HepG2 (cell line): ENCODE data around the gene HYAL2. TPM values are rescaled to one million over a fixed set of nuclear protein-coding genes. Genes with fewer than 3 reads are reported as not detected.

Experiments used
- DNMT1 ChIP-seq: sonication (generic); formaldehyde crosslinking; IDR thresholded peaks from 2 replicates; pipeline ENCODE4 v1.5.1; 2020; ENCODE audit warnings: mild to moderate bottlenecking, missing genetic modification reagents
- EEA1 ChIP-seq: sonication (generic); formaldehyde crosslinking; IDR thresholded peaks from 2 replicates; pipeline ENCODE4 v1.5.1; 2020; ENCODE audit warnings: mild to moderate bottlenecking, missing genetic modification reagents, borderline replicate concordance
- HDAC6 ChIP-seq: fragments of 200-600 bp; sonication (generic); IDR thresholded peaks from 2 replicates; pipeline ENCODE4 v1.7.0; 2017; ENCODE audit warnings: mild to moderate bottlenecking, antibody characterized with exemption, low read length, low read depth
- NAIF1 ChIP-seq: sonication (generic); formaldehyde crosslinking; IDR thresholded peaks from 2 replicates; pipeline ENCODE4 v1.5.0; 2020; ENCODE audit warnings: mild to moderate bottlenecking, missing genetic modification reagents, borderline replicate concordance
- NFIC ChIP-seq: IDR thresholded peaks from 2 replicates; pipeline ENCODE4 v1.6.1; 2012; ENCODE audit warnings: mild to moderate bottlenecking, low read length, inconsistent platforms
- PPARG ChIP-seq: conservative IDR thresholded peaks from 2 replicates; pipeline ENCODE4 v1.6.1; 2016; ENCODE audit warnings: missing biosample characterization, missing genetic modification reagents
- THAP11 ChIP-seq: IDR thresholded peaks from 2 replicates; pipeline ENCODE4 v1.6.1; 2016; ENCODE audit warnings: missing biosample characterization, missing genetic modification reagents
- ZBTB8A ChIP-seq: sonication (generic); formaldehyde crosslinking; IDR thresholded peaks from 2 replicates; pipeline ENCODE4 v1.4.0; 2020; ENCODE audit warnings: mild to moderate bottlenecking, low read depth, missing genetic modification reagents, borderline replicate concordance
- ZFAT ChIP-seq: sonication (generic); formaldehyde crosslinking; conservative IDR thresholded peaks from 2 replicates; pipeline ENCODE4 v1.8.1; 2023; ENCODE audit warnings: missing genetic modification reagents, inconsistent platforms
- ZNF326 ChIP-seq: sonication (generic); formaldehyde crosslinking; IDR thresholded peaks from 2 replicates; pipeline ENCODE4 v1.4.0; 2020; ENCODE audit warnings: missing genetic modification reagents, borderline replicate concordance
- ZNF501 ChIP-seq: sonication (generic); formaldehyde crosslinking; IDR thresholded peaks from 2 replicates; pipeline ENCODE4 v1.5.1; 2020; ENCODE audit warnings: mild to moderate bottlenecking, moderate library complexity, missing genetic modification reagents
- ZNF615 ChIP-seq: sonication (generic); formaldehyde crosslinking; IDR thresholded peaks from 2 replicates; pipeline ENCODE4 v1.5.0; 2020; ENCODE audit warnings: mild to moderate bottlenecking, missing genetic modification reagents, borderline replicate concordance
- polyA plus RNA-seq, 8 experiments: library from polyadenylated mRNA; depleted of rRNA in 3 of 8; stranded (reverse) in 7 of 8; unstranded in 1 of 8; fragments of >200 nt; fragmentation: Illumina TruSeq in 4 of 8; extraction: Trizol in 4 of 8; gene quantifications; 2 replicates each; pipeline versions ENCODE4 v1.2.1 to v1.2.3, GENCODE V29; 2011 to 2016; ENCODE audit warnings: low read depth in 4 of 8, missing spikeins in 1 of 8, mixed read lengths in 1 of 8; ENCODE audit not compliant: insufficient read depth in 1 of 8
- total RNA-seq, 5 experiments: library from RNA; depleted of rRNA; stranded (reverse); fragments of >200 nt; fragmentation: Illumina TruSeq; extraction: Trizol; gene quantifications; 2 replicates each; pipeline ENCODE4 v1.2.3, GENCODE V29; 2016; ENCODE audit warnings: low read depth in 1 of 5
- TF ChIP-seq, protein P1 (sequence below): sonication (generic); formaldehyde crosslinking; conservative IDR thresholded peaks from 2 replicates; pipeline ENCODE4 v1.8.0; 2022; ENCODE audit warnings: low read depth, missing genetic modification reagents
- TF ChIP-seq, protein P2 (sequence below): sonication (generic); formaldehyde crosslinking; IDR thresholded peaks from 2 replicates; pipeline ENCODE4 v1.9.0; 2021; ENCODE audit warnings: missing genetic modification reagents, mild to moderate bottlenecking, borderline replicate concordance
- TF ChIP-seq, protein P3 (sequence below): sonication (generic); formaldehyde crosslinking; IDR thresholded peaks from 2 replicates; pipeline ENCODE4 v1.4.0; 2020; ENCODE audit warnings: mild to moderate bottlenecking, missing genetic modification reagents
- TF ChIP-seq, protein P4 (sequence below): IDR thresholded peaks from 2 replicates; pipeline ENCODE4 v1.6.1; 2016; ENCODE audit warnings: low read depth, control low read depth
- TF ChIP-seq, protein P5 (sequence below): sonication (generic); formaldehyde crosslinking; IDR thresholded peaks from 2 replicates; pipeline ENCODE4 v1.4.0; 2020; ENCODE audit warnings: missing genetic modification reagents; ENCODE audit errors: not compliant biosample characterization

The HYAL2 gene
- total and polyA plus RNA-seq, 2 of the 13 experiments (the other 11 are each of a cell fraction or from before 2014, with no cell fraction given) = 76.2 to 102 TPM

DNA sequence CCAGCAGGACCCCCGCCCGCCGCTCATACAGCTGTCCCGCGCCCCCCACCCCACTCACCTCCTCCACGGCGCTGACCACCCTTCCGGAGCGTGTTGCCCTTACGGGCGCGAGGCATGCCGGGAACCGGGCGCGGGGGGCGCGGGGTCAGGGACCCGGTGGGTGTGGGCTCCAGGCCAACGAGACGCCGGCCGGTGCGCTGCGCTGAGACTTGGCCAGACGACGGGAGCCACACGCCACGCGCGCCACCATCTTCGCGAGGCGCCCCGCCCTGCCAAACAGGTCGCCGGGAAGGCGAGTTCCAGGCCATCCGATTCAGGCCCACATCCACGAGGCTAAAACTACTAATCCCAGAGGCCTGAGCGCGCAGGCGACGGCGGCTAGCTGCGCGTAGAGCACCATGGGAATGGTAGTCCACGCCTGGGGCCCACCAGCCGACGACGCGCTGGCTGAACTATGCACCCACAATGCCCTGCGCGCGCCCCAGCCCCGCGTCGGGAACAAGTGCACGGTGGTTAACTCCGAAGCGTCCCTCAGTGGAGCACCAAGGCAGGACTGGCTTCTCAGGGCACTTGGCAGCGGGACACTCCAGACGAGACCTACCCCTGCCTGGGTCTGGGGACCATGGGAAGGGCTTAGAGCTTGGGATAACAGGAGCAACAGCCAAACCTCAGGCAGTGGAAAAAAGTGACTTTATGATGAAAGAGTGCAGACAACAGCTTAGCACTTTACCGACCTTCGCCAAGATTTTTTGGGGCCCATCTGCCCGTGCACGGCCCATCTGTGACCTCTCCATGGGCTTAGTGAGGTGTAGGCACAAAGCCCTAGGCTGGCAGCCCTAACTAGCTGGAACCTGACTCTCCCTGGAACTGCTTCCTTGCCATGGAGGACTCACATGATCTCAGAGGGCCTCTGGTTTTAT, 30.1 kb downstream of the HYAL2 start, which contains the start of gene IFRD2 (continued):
- TF ChIP-seq, protein P1, sequence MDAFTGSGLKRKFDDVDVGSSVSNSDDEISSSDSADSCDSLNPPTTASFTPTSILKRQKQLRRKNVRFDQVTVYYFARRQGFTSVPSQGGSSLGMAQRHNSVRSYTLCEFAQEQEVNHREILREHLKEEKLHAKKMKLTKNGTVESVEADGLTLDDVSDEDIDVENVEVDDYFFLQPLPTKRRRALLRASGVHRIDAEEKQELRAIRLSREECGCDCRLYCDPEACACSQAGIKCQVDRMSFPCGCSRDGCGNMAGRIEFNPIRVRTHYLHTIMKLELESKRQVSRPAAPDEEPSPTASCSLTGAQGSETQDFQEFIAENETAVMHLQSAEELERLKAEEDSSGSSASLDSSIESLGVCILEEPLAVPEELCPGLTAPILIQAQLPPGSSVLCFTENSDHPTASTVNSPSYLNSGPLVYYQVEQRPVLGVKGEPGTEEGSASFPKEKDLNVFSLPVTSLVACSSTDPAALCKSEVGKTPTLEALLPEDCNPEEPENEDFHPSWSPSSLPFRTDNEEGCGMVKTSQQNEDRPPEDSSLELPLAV (CRISPR knock-in tag) = no peak
- TF ChIP-seq ZNF501 (peak; percentile 95), NAIF1 (CRISPR knock-in tag) (no peak), NFIC (no peak), ZFAT (no peak), DNMT1 (CRISPR knock-in tag) (0 out of 2 replicates have a peak, but pooled peaks have one; percentile 62), ZNF326 (CRISPR knock-in tag) (no peak), THAP11 (CRISPR knock-in tag) (peak; percentile 98), ZNF615 (CRISPR knock-in tag) (no peak), EEA1 (CRISPR knock-in tag) (no peak), HDAC6 (no peak), ZBTB8A (CRISPR knock-in tag) (no peak), PPARG (CRISPR knock-in tag) (0 out of 2 replicates have a peak, but pooled peaks have one; percentile 45)
- TF ChIP-seq, protein P2, sequence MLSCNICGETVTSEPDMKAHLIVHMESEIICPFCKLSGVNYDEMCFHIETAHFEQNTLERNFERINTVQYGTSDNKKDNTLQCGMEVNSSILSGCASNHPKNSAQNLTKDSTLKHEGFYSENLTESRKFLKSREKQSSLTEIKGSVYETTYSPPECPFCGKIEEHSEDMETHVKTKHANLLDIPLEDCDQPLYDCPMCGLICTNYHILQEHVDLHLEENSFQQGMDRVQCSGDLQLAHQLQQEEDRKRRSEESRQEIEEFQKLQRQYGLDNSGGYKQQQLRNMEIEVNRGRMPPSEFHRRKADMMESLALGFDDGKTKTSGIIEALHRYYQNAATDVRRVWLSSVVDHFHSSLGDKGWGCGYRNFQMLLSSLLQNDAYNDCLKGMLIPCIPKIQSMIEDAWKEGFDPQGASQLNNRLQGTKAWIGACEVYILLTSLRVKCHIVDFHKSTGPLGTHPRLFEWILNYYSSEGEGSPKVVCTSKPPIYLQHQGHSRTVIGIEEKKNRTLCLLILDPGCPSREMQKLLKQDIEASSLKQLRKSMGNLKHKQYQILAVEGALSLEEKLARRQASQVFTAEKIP = no peak
- TF ChIP-seq, protein P3, sequence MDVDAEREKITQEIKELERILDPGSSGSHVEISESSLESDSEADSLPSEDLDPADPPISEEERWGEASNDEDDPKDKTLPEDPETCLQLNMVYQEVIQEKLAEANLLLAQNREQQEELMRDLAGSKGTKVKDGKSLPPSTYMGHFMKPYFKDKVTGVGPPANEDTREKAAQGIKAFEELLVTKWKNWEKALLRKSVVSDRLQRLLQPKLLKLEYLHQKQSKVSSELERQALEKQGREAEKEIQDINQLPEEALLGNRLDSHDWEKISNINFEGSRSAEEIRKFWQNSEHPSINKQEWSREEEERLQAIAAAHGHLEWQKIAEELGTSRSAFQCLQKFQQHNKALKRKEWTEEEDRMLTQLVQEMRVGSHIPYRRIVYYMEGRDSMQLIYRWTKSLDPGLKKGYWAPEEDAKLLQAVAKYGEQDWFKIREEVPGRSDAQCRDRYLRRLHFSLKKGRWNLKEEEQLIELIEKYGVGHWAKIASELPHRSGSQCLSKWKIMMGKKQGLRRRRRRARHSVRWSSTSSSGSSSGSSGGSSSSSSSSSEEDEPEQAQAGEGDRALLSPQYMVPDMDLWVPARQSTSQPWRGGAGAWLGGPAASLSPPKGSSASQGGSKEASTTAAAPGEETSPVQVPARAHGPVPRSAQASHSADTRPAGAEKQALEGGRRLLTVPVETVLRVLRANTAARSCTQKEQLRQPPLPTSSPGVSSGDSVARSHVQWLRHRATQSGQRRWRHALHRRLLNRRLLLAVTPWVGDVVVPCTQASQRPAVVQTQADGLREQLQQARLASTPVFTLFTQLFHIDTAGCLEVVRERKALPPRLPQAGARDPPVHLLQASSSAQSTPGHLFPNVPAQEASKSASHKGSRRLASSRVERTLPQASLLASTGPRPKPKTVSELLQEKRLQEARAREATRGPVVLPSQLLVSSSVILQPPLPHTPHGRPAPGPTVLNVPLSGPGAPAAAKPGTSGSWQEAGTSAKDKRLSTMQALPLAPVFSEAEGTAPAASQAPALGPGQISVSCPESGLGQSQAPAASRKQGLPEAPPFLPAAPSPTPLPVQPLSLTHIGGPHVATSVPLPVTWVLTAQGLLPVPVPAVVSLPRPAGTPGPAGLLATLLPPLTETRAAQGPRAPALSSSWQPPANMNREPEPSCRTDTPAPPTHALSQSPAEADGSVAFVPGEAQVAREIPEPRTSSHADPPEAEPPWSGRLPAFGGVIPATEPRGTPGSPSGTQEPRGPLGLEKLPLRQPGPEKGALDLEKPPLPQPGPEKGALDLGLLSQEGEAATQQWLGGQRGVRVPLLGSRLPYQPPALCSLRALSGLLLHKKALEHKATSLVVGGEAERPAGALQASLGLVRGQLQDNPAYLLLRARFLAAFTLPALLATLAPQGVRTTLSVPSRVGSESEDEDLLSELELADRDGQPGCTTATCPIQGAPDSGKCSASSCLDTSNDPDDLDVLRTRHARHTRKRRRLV (CRISPR knock-in tag) = no peak
- TF ChIP-seq, protein P4, sequence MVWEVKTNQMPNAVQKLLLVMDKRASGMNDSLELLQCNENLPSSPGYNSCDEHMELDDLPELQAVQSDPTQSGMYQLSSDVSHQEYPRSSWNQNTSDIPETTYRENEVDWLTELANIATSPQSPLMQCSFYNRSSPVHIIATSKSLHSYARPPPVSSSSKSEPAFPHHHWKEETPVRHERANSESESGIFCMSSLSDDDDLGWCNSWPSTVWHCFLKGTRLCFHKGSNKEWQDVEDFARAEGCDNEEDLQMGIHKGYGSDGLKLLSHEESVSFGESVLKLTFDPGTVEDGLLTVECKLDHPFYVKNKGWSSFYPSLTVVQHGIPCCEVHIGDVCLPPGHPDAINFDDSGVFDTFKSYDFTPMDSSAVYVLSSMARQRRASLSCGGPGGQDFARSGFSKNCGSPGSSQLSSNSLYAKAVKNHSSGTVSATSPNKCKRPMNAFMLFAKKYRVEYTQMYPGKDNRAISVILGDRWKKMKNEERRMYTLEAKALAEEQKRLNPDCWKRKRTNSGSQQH (CRISPR knock-in tag) = 0 out of 2 replicates have a peak, but pooled peaks have one; percentile 61
- TF ChIP-seq, protein P5, sequence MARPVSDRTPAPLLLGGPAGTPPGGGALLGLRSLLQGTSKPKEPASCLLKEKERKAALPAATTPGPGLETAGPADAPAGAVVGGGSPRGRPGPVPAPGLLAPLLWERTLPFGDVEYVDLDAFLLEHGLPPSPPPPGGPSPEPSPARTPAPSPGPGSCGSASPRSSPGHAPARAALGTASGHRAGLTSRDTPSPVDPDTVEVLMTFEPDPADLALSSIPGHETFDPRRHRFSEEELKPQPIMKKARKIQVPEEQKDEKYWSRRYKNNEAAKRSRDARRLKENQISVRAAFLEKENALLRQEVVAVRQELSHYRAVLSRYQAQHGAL (CRISPR knock-in tag) = no peak
